Parathyroid adenoma (tissue), 2 donors: ENCODE measurements around the gene USP14.

ENCODE experiments used
- H2AFZ ChIP-seq: fragments of 300-600 bp; sonication (generic); one replicate; pipeline ENCODE4 v1.7.0; 2017; ENCODE audit warnings: antibody characterized with exemption, mild to moderate bottlenecking
- H3K27ac ChIP-seq: fragments of 300-600 bp; sonication (generic); one replicate; pipeline ENCODE4 v1.7.0; 2017
- H3K27me3 ChIP-seq: fragments of 300-600 bp; sonication (generic); one replicate; pipeline ENCODE4 v1.7.0; 2017; ENCODE audit warnings: low read length; ENCODE audit not compliant: control insufficient read depth, insufficient read depth
- H3K36me3 ChIP-seq: fragments of 300-600 bp; sonication (generic); one replicate; pipeline ENCODE4 v1.7.0; 2017; ENCODE audit warnings: low read length; ENCODE audit not compliant: control insufficient read depth, insufficient read depth
- H3K4me1 ChIP-seq: fragments of 300-600 bp; sonication (generic); one replicate; pipeline ENCODE4 v1.7.0; 2017; ENCODE audit warnings: control low read depth
- H3K4me2 ChIP-seq: fragments of 300-600 bp; sonication (generic); one replicate; pipeline ENCODE4 v1.7.0; 2017; ENCODE audit warnings: low read length
- H3K4me3 ChIP-seq: fragments of 300-600 bp; sonication (generic); one replicate; pipeline ENCODE4 v1.7.0; 2017; ENCODE audit warnings: low read depth, low read length
- H3K79me2 ChIP-seq: fragments of 300-600 bp; sonication (generic); one replicate; pipeline ENCODE4 v1.7.0; 2017; ENCODE audit warnings: control low read depth
- H3K9ac ChIP-seq: fragments of 300-600 bp; sonication (generic); one replicate; pipeline ENCODE4 v1.7.0; 2017; ENCODE audit warnings: mild to moderate bottlenecking
- H3K9me3 ChIP-seq: fragments of 300-600 bp; sonication (generic); one replicate; pipeline ENCODE4 v1.7.0; 2017; ENCODE audit warnings: low read length; ENCODE audit not compliant: control insufficient read depth
- TF ChIP-seq, protein P1 (sequence below): fragments of 300-600 bp; sonication (generic); IDR thresholded peaks from one replicate; pipeline ENCODE4 v1.7.0; 2017; ENCODE audit warnings: antibody characterized with exemption, mild to moderate bottlenecking
- donor health status: primary hyperparathyroidism.

Gene USP14

DNA sequence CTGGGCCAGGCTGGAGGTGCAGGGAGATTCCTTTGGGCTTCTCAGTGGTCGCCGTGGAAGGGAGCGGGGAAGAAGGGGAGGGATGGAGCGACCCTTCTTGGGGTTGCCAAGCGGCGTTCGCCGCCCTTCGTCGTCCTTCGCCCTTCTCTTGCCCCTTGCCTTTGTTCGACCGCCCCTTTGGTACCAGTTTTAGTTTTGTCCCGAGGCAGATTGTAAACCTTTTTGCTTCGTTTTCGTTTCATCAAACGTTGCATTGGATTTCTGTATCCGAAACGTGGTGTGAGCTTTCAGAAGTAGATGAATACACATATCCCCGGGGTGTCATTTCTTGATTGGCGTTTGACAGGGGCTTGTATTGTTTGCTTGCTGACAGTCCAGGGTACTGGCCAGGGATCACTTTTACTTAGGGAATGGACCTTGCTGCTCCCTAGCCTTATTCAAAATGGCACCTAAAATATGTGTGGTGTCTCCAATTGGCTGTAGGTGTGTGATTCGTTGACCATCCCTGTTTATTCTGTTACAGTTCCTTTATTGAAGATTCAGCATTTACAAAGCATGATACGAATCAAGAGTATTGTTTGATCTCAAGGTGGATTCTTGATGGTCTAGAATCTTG is 788 bp downstream of the USP14 start:
- peak overlapping the region; percentile 95 for H2AFZ ChIP-seq
- peak overlapping the region; percentile 81 for H3K27ac ChIP-seq
- no peaks in the 10 kb centered on the region for H3K27me3 ChIP-seq

DNA sequence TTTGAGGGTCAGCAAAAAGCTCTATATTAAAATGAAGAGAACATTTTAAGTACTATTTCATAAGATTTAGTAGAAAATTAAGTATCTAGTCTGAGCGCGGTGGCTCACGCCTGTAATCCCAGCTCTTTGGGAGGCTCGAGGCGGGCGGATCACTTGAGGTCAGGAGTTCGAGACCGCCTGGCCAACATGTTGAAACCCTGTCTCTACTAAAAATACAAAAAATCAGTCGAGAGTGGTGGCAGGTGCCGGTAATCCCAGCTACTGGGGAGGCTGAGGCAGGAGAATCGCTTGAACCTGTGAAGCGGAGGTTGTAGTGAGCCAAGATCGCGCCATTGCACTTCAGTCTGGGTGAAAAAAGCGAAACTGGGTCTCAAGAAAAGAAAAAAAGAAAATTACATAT is 1.6 kb downstream of the USP14 start:
- H3K79me2 ChIP-seq = peaks cover 21% of the 10 kb centered on the region
- no peaks in the 10 kb centered on the region for H3K36me3 ChIP-seq
- H3K9ac ChIP-seq = no peak overlapping the region
- no peaks in the 10 kb centered on the region for H3K27me3 ChIP-seq
- H2AFZ ChIP-seq = no peak overlapping the region
- TF ChIP-seq, protein P1, sequence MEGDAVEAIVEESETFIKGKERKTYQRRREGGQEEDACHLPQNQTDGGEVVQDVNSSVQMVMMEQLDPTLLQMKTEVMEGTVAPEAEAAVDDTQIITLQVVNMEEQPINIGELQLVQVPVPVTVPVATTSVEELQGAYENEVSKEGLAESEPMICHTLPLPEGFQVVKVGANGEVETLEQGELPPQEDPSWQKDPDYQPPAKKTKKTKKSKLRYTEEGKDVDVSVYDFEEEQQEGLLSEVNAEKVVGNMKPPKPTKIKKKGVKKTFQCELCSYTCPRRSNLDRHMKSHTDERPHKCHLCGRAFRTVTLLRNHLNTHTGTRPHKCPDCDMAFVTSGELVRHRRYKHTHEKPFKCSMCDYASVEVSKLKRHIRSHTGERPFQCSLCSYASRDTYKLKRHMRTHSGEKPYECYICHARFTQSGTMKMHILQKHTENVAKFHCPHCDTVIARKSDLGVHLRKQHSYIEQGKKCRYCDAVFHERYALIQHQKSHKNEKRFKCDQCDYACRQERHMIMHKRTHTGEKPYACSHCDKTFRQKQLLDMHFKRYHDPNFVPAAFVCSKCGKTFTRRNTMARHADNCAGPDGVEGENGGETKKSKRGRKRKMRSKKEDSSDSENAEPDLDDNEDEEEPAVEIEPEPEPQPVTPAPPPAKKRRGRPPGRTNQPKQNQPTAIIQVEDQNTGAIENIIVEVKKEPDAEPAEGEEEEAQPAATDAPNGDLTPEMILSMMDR = no peak
- no peak overlapping the region for H3K4me3 ChIP-seq
- H3K9me3 ChIP-seq = no peaks in the 10 kb centered on the region
- no peak overlapping the region for H3K27ac ChIP-seq
- no peak overlapping the region for H3K4me2 ChIP-seq
- H3K4me1 ChIP-seq = no peaks in the 10 kb centered on the region

More for the DNA sequence above, 788 bp downstream of the USP14 start:
- peak overlapping the region; percentile 75 for H3K4me3 ChIP-seq
- H3K4me1 ChIP-seq = no peaks in the 10 kb centered on the region
- H3K36me3 ChIP-seq = no peaks in the 10 kb centered on the region
- peak overlapping the region; percentile 91 for H3K9ac ChIP-seq
- H3K9me3 ChIP-seq = no peaks in the 10 kb centered on the region
- H3K4me2 ChIP-seq = peak overlapping the region; percentile 40
- peaks cover 21% of the 10 kb centered on the region for H3K79me2 ChIP-seq
- TF ChIP-seq, protein P1 = no peak

DNA sequence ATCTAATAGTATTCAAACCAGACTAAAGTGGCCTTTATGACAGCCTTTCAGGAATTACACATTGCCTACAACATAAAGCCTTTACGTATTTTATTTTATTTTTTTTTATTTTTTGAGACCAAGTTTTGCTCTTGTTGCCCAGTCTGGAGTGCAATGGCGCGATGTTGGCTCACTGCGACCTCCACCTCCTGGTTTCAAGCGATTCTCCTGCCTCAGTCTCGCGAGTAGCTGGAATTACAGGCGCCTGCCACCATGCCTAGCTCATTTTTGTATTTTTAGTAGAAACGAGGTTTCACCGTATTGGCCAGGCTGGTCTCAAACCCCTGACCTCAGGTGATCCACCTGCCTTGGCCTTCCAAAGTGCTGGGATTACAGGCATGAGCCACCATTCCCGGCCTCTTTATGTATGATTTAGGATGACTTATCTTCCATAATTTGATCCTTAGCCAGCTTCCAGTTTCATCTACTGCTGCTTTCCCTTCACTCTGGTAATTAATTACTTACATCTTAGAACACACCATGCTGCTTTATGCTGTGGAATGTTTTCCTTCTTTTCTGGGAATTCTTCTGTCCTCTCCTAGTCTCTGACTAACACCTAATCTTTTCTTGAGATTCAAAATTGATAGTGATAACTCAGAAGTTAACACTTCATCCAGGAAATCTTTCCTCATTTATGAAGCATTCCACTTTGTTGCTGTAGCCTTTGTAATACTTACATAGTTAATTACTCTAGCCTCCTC is 2.6 kb downstream of the USP14 start:
- no peaks in the 10 kb centered on the region for H3K36me3 ChIP-seq
- no peak overlapping the region for H2AFZ ChIP-seq
- H3K4me3 ChIP-seq = no peak overlapping the region
- H3K9me3 ChIP-seq = no peaks in the 10 kb centered on the region
- no peak overlapping the region for H3K27ac ChIP-seq
- H3K4me2 ChIP-seq = no peak overlapping the region
- TF ChIP-seq, protein P1 = no peak
- H3K4me1 ChIP-seq = no peaks in the 10 kb centered on the region
- peaks cover 21% of the 10 kb centered on the region for H3K79me2 ChIP-seq
- H3K27me3 ChIP-seq = no peaks in the 10 kb centered on the region
- H3K9ac ChIP-seq = no peak overlapping the region

DNA sequence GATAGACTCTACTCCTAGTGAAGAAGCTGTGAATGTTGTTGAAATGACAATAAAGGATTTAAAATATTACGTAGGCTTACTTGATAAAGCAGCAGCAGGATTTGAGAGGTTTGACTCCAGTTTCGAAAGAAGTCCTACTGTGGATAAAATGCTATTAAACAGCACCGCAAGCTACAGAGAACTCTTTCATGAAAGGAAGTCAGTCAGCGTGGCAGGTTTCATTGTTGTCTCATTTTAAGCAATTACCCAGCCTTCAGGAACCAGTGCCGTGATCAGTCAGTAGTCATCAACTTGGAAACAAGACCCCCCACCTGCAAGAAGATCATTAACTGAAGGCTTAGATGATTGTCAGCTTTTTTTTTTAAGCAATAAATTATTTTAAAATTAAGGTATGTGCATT is 14.0 kb downstream of the USP14 start:
- Histone ChIP-seq H3K27me3 (no peaks in the 10 kb centered on the region), H3K79me2 (peaks cover 6% of the 10 kb centered on the region), H3K4me3 (no peak overlapping the region), H3K4me2 (no peak overlapping the region), H3K4me1 (no peaks in the 10 kb centered on the region), H3K9ac (no peak overlapping the region), H3K27ac (no peak overlapping the region), H3K36me3 (no peaks in the 10 kb centered on the region), H2AFZ (no peak overlapping the region), H3K9me3 (no peaks in the 10 kb centered on the region)
- TF ChIP-seq, protein P1 = no peak
